GM19324 (cell line): ENCODE measurements around the gene PLEKHA8.

ENCODE experiments used
- ATAC-seq: cut with Tn5 transposase; IDR thresholded peaks from one replicate; pipeline ENCODE4 v1.9.1; 2021; ENCODE audit warnings: mild to moderate bottlenecking, moderate library complexity; ENCODE audit not compliant: unreplicated experiment, low FRiP score

The PLEKHA8 gene

GRCh38 chr7:30022991-30023390 lies 5.2 kb upstream of the PLEKHA8 start:
- ATAC-seq = no peak

DNA sequence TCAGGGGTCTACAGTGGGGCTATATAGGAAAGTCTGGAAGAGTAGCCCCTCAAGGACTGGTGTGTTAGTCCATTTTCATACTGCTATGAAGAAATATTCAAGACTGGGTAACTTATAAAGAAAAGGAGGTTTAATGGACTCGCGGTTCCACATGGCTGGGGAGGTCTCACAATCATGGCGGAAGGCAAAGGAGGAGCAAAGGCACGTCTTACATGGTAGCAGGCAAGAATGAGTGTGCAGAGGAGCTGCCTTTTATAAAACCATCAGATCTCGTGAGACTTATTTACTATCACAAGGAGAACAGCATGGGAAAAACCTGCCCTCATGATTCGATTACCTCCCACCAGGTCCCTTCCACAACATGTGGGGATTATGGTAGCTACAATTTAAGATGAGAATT lies 4.7 kb upstream of the PLEKHA8 start:
- no peak for ATAC-seq

- ATAC-seq = peak; percentile 75
These were observed 1.8 kb upstream of the PLEKHA8 start, which contains the start of gene FKBP14 for GRCh38 chr7:30026229-30027064. Gene FKBP14 (minus strand): TSS chr7:30026702. CDS start chr7:30026508, 194 bp downstream.

DNA sequence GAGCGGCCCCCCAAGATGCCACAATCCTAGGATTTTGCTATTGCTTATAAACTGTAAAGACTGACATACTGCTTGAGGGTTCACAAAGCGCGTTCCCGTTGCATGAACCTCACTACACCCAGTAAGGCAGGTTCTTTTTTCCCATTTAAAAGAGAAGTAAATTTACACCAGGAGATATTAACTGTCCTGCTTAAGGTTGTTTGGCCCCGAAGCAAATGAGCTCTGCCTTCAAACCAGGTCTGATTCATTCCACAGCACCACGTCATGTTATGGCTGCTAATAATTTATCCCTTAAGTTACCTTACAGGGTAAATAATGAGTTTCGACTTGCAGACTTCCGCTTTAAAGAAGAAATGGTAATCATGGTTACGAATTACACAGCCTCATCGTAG lies 1.2 kb upstream of the PLEKHA8 start:
- ATAC-seq = no peak

DNA sequence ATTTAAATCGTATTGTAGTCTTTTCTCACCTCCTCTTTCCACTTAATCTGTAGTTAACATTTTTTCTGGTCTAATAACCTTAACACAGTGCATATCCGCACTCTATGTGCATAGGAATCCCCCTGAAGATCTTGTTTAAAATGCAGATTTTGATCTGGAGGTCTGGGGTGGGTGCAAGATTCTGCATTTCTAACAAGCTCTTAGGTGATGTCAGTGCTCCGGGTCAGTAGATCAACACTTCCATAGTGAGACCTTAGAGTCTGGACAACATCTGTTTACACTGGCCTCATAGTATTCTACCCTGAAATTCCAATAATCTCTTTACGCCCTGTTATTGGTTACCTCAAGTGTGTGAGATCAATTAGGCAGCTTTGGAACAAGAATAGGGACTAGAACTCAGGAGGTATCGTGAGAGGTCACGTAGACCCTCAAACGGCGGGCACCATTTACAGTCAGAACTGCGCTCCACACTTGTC lies 434 bp upstream of the PLEKHA8 start:
- peak; percentile 1 for ATAC-seq

GRCh38 chr7:30028749-30029635 lies 780 bp downstream of the PLEKHA8 start:
- ATAC-seq = peak; percentile 23

GRCh38 chr7:30029696-30030095 lies 1.5 kb downstream of the PLEKHA8 start:
- no peak for ATAC-seq

- no peak for ATAC-seq
These were observed 4.3 kb downstream of the PLEKHA8 start for GRCh38 chr7:30032310-30033125.

DNA sequence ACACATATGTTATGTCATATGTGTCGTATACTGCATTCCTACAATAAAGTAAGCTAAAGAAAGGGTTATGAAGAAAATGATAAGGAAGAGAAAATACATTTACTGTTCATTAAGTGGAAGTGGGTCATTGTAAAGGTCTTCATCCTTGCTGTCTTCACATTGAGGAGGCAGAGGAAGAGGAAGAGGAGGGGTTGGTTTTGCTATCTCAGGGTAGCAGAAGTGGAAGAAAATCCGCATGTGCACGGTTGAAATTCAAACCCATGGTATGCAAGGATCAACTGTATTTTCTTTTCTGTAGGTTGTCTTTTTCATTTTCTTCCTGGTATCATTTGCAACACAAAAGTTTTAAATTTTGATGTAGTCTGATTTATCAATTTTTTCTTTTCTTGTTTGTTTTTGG lies 6.3 kb downstream of the PLEKHA8 start:
- no peak for ATAC-seq

DNA sequence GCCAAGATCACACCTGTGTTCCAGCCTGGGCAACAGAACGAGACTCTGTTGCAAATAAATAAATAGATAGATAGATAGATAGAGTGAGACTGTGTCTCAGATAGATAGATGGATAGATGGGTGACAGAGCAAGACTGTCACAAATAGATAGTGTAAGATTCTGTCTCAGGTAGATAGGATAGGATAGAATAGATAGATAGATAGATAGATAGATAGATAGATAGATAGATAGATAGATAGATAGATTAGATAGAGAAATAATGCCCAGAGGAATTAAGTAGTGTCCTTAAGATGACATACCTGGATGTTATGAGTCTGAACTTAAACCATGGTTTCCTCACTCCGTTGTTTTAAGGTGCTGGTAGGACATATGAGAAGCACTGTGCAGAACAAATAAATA lies 8.0 kb downstream of the PLEKHA8 start:
- no peak for ATAC-seq

DNA sequence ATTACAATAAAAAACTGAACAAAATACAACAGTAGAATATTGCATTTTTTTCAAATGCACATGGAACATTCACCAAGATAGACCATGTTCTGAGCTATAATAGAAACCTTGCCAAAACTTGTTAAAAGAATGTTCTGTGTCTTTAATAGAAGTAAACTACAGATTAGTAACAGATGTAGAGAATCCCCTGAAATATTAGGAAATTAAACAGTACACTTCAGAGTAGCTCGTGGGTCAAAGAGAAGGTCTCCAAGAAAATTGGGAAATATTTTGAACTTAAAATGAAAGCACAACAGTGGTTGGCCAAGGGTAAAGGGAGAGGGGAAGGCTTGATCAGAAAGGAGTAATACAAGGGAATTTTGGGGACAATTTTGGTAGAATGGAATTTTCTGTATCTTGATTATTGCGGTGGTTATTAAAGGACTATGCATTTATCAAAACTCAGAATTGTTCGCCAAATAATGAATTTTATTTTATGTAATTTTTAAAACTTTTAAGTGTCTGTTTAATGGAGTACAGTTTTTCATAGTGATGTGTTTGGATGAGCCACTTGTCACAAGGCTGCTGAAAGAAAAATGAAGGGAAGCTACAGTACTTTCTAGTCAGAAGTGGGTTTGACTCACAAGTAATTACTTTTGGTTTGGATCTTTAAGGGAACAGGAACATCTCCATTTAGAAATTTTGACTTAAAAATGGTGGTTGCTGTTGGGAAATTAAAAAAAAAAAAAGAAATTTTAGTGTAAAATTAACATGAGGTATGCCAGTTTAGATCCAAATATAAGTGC lies 10.2 kb downstream of the PLEKHA8 start:
- no peak for ATAC-seq

- no peak for ATAC-seq
These were observed 12.7 kb downstream of the PLEKHA8 start for GRCh38 chr7:30040938-30041337.

- ATAC-seq = no peak
These were observed 13.5 kb downstream of the PLEKHA8 start for GRCh38 chr7:30041526-30042269.

DNA sequence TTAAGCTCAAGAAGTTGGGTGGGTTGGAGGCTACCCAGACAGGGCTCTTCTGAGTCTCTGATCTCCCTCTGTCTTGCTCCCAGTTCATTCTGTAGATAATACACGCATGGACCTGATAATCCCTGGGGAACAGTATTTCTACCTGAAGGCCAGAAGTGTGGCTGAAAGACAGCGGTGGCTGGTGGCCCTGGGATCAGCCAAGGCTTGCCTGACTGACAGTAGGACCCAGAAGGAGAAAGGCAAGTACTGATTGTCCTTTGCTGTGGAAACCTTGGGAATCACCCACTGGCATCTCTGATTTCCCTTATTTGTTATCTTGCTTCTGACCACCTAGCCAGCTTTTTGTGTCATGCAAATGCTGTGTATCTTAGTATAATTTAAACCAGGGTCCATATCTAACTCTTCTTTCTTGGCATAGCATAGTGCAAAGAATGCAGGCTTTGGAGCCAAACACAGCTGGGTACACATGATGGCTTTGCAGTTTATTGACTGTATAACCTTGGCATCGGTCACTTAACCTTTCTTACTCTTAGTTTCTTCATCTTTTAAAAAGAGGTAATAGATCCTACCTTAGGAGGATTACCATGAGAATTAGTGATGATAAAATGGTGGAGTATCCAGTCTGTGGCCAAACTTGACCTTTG lies 18.0 kb downstream of the PLEKHA8 start:
- ATAC-seq = no peak

GRCh38 chr7:30047124-30047523 lies 18.9 kb downstream of the PLEKHA8 start:
- ATAC-seq = no peak

DNA sequence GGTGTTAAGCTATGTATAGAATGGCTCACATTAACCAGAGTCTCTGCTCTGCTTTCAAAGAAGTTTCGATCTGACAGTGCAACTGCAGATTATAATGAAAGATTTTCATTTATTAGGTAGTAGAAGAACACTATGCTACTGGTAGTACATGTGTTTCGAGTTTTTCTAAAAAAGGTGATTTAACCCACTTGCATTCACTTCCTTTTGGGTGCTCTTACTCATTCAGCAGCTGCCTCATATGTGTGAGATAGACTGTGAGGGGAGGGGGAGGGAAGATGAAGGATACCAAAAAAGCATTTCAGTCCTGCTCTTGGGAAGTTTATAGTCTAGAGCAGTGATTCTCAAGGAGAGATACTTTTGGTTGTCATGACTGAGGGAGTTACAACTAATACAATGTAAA lies 20.4 kb downstream of the PLEKHA8 start:
- no peak for ATAC-seq

DNA sequence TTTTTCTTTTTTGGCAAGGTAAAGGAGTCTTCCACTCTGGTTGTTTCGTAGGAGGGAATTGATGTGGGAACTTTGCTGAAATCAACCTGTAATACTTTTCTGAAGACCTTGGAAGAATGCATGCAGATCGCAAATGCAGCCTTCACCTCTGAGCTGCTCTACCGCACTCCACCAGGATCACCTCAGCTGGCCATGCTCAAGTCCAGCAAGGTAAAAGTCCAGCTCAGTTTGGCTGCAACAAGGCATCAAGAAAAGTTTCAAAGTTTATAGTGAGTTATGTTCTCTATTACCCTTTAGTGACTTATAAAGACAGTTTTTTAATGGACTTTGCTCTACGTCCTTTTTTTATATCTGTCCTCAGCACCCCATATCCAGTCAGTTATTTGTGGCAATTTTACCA lies 21.0 kb downstream of the PLEKHA8 start:
- ATAC-seq = no peak

GRCh38 chr7:30053068-30053467 lies 24.9 kb downstream of the PLEKHA8 start:
- no peak for ATAC-seq

DNA sequence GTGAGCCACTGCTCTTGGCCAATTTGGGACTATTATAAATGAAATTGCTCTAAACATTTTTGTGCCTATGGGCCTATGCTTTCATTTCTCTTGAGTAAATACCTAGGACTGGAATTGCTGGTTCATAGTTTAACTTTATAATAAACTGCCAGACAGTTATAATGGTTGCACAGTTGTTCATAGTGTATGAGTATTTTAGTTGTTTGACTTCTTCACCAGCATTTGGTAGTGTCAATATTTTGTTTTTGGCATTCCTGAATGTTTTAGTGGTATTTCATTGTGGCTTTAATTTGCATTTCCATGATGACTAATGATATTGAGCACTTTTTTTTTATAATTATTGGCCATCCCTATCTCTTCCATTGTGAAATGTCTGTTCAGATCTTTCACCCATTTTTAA lies 29.5 kb downstream of the PLEKHA8 start:
- no peak for ATAC-seq
